Measurements from ENCODE around the gene SETDB1. TPM values are rescaled to one million over a fixed set of nuclear protein-coding genes. Genes with fewer than 3 reads are reported as not detected.

The SETDB1 gene
- total RNA-seq, 4 donors from 2014 or later: 19.5 to 59.7 (median 39.2) TPM

DNA sequence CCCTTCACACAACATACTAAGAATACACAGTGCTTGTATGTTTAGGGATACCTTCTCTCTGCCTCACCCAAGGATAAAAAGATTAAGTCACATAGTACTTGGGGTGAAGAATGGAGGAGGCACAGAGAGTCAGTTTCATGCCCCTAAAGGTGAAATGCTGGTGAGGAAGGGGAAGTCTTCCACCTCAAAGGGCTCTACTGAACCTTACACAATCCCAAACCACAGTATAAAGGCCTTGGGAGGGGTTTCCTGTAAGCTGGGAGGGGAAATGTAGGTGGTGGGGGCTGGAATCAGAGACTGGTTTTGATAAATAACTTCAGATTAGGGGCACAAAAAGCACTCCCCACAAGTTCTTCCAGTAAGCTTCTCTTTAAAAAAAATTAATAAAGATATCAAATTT is 77.0 kb downstream of the SETDB1 start:
- intact Hi-C loops (cut with DNase I; ENCODE audit: low total_unique reads): no loop called here

DNA sequence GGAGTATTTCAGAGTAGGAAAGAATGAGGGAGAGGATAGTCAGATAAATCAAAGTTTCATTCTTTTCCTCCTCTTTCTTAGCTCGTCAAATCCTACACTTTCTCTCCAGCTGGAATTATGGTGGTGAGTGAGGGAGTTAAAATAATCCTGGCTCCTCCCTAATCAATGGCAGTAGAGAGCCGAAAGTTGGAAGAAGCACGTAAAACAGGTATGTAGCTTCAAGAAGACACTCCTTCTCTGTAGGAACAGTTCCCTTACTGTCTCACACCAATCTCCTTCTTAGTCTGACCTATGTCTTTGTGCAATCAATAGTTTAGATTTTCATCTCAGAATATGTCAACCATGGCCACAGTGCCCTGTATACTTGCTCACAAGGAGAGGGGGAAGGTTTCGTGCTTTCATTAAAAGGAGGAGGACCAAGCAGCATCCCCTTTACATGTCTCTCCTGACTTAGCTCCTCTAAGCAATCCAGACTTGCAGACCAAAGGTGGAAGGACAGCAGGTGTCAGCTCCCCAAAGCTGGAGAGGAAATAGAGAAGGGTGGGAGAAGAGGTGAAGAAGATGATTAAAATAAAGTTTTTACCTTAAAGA is 79.7 kb downstream of the SETDB1 start:
- DNase-seq: no peak
- no peaks in the 10 kb centered on the region for H3K27me3 ChIP-seq
- in situ Hi-C loops (cut with MboI; ENCODE audit: low pct_ligation_motif_present in 1 of 4, low pct_unique_long_range_greater_than_20kb in 1 of 4, low sequenced_read_pairs in 3 of 4): no loop called here
- WGBS, 2 donors (ENCODE audit: low coverage in 1 of 2): 11 to 15% methylated on average over 3 to 4 of the region's 4 CpGs
- no peak for TF ChIP-seq POLR2AphosphoS5 (IDR thresholded peaks at IDR 0.05)
- no peak for TF ChIP-seq POLR2A (IDR thresholded peaks at IDR 0.05)
- TF ChIP-seq EP300 (IDR thresholded peaks at IDR 0.05; ENCODE audit: low read depth): no peak
- TF ChIP-seq, protein P1, sequence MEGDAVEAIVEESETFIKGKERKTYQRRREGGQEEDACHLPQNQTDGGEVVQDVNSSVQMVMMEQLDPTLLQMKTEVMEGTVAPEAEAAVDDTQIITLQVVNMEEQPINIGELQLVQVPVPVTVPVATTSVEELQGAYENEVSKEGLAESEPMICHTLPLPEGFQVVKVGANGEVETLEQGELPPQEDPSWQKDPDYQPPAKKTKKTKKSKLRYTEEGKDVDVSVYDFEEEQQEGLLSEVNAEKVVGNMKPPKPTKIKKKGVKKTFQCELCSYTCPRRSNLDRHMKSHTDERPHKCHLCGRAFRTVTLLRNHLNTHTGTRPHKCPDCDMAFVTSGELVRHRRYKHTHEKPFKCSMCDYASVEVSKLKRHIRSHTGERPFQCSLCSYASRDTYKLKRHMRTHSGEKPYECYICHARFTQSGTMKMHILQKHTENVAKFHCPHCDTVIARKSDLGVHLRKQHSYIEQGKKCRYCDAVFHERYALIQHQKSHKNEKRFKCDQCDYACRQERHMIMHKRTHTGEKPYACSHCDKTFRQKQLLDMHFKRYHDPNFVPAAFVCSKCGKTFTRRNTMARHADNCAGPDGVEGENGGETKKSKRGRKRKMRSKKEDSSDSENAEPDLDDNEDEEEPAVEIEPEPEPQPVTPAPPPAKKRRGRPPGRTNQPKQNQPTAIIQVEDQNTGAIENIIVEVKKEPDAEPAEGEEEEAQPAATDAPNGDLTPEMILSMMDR (IDR thresholded peaks at IDR 0.05): no peak
- H3K36me3 ChIP-seq: peaks cover 0 to 12% (median 0%) of the 10 kb centered on the region in 4 donors
- no peaks in the 10 kb centered on the region for H3K9me3 ChIP-seq
- H3K4me3 ChIP-seq: peak overlapping the region; percentile 41 to 86 (median 52)
- peak overlapping the region; percentile 89 to 96 (median 92) for H3K27ac ChIP-seq
- H3K4me1 ChIP-seq: peaks cover 39 to 68% (median 48%) of the 10 kb centered on the region in 4 donors
- intact Hi-C loops (cut with DNase I; ENCODE audit: low total_unique reads): loop anchor here (2.0 kb wide), 1 partner anchor 65 kb away; the partner anchor contains the start of gene GABPB2

More for the DNA sequence above, 77.0 kb downstream of the SETDB1 start:
- H3K4me1 ChIP-seq: peaks cover 29 to 49% (median 37%) of the 10 kb centered on the region in 4 donors
- H3K9me3 ChIP-seq: no peaks in the 10 kb centered on the region
- no peak for TF ChIP-seq POLR2AphosphoS5 (IDR thresholded peaks at IDR 0.05)
- TF ChIP-seq EP300 (IDR thresholded peaks at IDR 0.05; ENCODE audit: low read depth): no peak
- TF ChIP-seq POLR2A (IDR thresholded peaks at IDR 0.05): no peak
- TF ChIP-seq, protein P1 (IDR thresholded peaks at IDR 0.05): no peak
- peak overlapping the region in 1 of 4 donors; percentile 20 for H3K27ac ChIP-seq
- no peaks in the 10 kb centered on the region for H3K27me3 ChIP-seq
- H3K36me3 ChIP-seq: peaks cover 0 to 23% (median 4%) of the 10 kb centered on the region in 4 donors
- no peak for DNase-seq
- in situ Hi-C loops (cut with MboI; ENCODE audit: low pct_ligation_motif_present in 1 of 4, low pct_unique_long_range_greater_than_20kb in 1 of 4, low sequenced_read_pairs in 3 of 4): no loop called here
- H3K4me3 ChIP-seq: peak overlapping the region in 1 of 4 donors; percentile 7

DNA sequence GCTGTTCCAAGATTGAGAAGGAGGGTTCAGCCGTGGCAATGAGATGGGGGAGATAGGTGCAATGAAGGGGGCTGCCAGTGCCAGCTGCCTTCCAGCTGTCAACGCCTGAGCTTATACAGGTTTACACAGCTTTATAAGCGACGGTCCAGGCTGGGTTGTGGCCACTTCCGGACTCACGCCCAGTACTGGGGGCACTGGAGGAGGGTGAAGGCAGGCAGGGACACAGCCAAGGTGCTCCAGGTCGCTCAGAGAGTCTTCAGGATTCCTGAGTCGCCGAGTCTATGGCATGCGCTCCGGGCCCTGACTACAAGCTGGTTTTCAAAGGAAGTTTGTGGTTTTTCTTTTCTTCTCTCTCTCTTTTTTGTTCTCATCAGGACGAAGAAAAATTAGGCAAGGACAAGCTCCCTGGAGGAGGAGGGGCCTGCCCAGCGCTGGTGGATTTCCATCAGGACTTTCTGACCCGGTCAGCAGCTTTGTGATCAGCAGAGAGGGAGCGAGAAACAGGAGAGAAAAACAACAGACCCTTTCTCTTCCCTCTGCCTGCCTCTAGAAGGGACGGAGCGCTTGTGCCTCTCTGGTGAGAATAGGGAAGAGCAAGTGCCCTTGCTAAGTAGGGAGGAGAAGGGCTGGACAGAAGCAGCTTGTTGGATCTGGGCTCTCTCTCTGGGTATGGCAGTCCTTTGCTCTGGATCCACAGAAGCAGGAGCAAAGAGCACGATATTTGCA is 80.3 kb downstream of the SETDB1 start, which contains the start of gene MINDY1:
Gene MINDY1 (minus strand): TSS at position 576 of the 726 bp plus-strand sequence. CDS start 4,285 bp downstream, outside the sequence.
- DNase-seq: peak; percentile 81
- in situ Hi-C loops (cut with MboI; ENCODE audit: low pct_ligation_motif_present in 1 of 4, low pct_unique_long_range_greater_than_20kb in 1 of 4, low sequenced_read_pairs in 3 of 4): no loop called here
- H3K27ac ChIP-seq: peak within 1 kb of the TSS; percentile 89 to 96 (median 92)
- intact Hi-C loops (cut with DNase I; ENCODE audit: low total_unique reads): loop anchor here (2.0 kb wide), 1 partner anchor 64 kb away; the partner anchor contains the start of gene GABPB2
- H3K9me3 ChIP-seq: no peaks in the 10 kb centered on the region
- WGBS, 2 donors (ENCODE audit: low coverage in 1 of 2): 0 to 3% methylated on average over 5 to 18 of the region's 18 CpGs
- peaks cover 39 to 75% (median 48%) of the 10 kb centered on the region in 4 donors for H3K4me1 ChIP-seq
- H3K27me3 ChIP-seq: no peaks in the 10 kb centered on the region
- peaks cover 0 to 7% (median 0%) of the 10 kb centered on the region in 4 donors for H3K36me3 ChIP-seq
- TF ChIP-seq EP300 (IDR thresholded peaks at IDR 0.05; ENCODE audit: low read depth) (no peak), POLR2A (IDR thresholded peaks at IDR 0.05) (peak; percentile 91), POLR2AphosphoS5 (IDR thresholded peaks at IDR 0.05) (peak; percentile 74 to 89 (median 87))
- TF ChIP-seq, protein P1 (IDR thresholded peaks at IDR 0.05): peak; percentile 46 to 72 (median 53)
- H3K4me3 ChIP-seq: peak within 1 kb of the TSS; percentile 41 to 86 (median 58)

DNA sequence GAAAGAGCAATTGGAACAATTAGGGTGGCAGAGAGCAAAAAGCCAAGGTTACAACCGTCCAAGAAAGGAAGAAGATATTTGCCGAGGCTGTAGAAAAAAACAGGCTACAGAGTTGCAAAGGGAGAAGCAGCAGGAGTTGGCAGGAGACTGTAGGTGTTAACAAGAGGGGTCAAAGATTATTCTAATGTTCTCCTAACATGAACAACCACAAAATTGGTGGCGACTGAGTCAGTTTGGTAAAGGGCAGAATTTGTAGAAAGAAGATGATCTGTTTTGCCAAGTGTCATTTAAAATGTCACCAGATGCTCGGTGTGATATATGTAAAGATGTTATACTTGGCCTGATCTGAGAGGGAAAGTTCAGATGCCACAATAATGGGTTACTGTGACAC is 81.7 kb downstream of the SETDB1 start:
- peak overlapping the region; percentile 89 to 96 (median 92) for H3K27ac ChIP-seq
- WGBS, 2 donors (ENCODE audit: low coverage in 1 of 2): 4 to 12% methylated on average over 4 of the region's 4 CpGs
- H3K36me3 ChIP-seq: no peaks in the 10 kb centered on the region
- TF ChIP-seq POLR2AphosphoS5 (IDR thresholded peaks at IDR 0.05) (no peak), POLR2A (IDR thresholded peaks at IDR 0.05) (no peak), EP300 (IDR thresholded peaks at IDR 0.05; ENCODE audit: low read depth) (no peak)
- TF ChIP-seq, protein P1 (IDR thresholded peaks at IDR 0.05): no peak
- intact Hi-C loops (cut with DNase I; ENCODE audit: low total_unique reads): loop anchor here (2.0 kb wide), 1 partner anchor 63 kb away; the partner anchor contains the start of gene GABPB2
- no peaks in the 10 kb centered on the region for H3K9me3 ChIP-seq
- H3K4me1 ChIP-seq: peaks cover 42 to 80% (median 54%) of the 10 kb centered on the region in 4 donors
- DNase-seq: no peak
- in situ Hi-C loops (cut with MboI; ENCODE audit: low pct_ligation_motif_present in 1 of 4, low pct_unique_long_range_greater_than_20kb in 1 of 4, low sequenced_read_pairs in 3 of 4): no loop called here
- H3K27me3 ChIP-seq: no peaks in the 10 kb centered on the region
- H3K4me3 ChIP-seq: peak overlapping the region in 2 of 4 donors; percentile 57 to 86

Data from transverse colon (tissue), 4 donors.